Activated CD4-positive, alpha-beta T cell treated with anti-CD3 and anti-CD28 coated beads, Interleukin-2, amount 50 U/mL, for 1 hour (primary cell): Measurements from ENCODE around the gene ARRB2.
"Not testable (repeated sequence)": the region's sequence is repeated elsewhere in the genome, so short reads cannot be mapped to it uniquely, and the experiment has no call there.

Experiments
- DNase-seq: peaks from one replicate; pipeline ENCODE4 v3.0.0-alpha.2; 2020

ARRB2 gene

DNA sequence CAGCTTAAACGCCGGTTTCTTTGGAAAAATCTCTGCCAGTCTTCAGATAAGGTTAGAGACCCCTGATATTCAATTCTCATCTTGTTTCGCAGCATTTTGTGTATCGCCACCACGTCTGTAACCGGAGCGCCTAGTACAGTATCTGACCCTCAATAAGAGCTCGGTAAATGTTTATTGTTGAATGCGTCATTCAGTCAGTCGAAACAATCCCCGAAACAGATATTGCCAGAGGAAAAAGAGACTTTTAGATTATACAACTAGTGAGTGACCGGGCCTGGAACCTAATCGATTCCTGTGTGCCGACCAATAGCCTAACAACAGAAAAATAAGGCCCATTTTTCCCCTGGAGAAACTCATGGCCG, 7.1 kb upstream of the ARRB2 start:
- no peak for DNase-seq

- not testable (repeated sequence) for DNase-seq
Measured at GRCh38 chr17:4704574-4704907, 5.9 kb upstream of the ARRB2 start.

DNA sequence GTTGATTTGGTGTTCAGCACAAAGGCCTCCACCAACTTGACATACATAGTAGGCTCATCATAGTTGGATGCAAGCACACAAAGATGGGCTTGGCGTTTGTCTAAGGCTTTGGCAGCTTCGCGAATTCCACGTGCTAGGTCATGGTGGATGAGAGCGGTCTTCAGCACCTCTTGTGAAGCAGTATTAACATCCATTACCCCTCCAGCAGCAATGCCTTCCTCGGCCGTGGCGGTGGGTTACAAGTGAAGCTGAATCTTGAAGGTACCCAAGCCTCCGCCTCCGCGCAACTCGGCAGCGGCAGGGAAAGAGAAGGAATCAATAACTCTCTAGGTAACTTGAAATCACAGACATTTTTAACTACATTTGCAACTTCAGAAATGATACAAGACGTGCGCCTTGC, 5.4 kb upstream of the ARRB2 start:
- no peak for DNase-seq

DNA sequence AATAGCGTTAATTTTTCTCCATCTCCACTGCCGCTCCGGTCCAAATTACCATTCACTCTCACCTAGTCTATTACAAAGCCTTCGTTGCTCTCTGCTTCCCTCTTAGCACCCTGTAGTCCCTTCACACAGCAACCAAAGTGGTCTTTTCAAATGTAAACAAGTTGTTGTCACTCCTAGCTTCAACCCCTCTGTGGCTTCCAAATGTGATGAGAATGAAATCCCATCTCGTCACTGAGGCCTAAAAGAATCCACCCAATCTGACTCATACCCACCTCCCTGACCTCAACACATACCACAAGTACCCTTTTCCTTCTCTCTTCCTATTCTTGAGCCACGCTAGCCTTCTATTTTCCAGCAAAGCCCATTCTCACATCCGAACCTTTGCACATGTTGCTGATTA, 4.3 kb upstream of the ARRB2 start:
- no peak for DNase-seq

DNA sequence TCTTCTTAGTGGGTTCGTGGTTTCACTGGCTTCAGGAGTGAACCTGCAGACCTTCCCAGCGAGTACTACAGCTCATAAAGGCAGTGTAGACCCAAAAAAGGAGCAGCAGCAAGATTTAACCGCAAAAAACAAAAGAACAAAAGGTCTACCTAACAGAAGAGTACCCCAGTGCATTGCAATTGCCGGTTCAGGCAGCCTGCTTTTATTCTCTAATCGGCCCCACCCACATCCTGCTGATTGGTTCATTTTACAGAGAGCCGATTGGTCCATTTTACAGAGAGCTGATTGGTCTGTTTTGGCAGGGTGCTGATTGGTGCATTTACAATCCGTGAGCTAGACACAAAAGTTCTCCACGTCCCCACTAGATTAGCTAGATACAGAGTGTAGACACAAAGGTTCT, 2.0 kb upstream of the ARRB2 start:
- DNase-seq: peak; percentile 52

DNA sequence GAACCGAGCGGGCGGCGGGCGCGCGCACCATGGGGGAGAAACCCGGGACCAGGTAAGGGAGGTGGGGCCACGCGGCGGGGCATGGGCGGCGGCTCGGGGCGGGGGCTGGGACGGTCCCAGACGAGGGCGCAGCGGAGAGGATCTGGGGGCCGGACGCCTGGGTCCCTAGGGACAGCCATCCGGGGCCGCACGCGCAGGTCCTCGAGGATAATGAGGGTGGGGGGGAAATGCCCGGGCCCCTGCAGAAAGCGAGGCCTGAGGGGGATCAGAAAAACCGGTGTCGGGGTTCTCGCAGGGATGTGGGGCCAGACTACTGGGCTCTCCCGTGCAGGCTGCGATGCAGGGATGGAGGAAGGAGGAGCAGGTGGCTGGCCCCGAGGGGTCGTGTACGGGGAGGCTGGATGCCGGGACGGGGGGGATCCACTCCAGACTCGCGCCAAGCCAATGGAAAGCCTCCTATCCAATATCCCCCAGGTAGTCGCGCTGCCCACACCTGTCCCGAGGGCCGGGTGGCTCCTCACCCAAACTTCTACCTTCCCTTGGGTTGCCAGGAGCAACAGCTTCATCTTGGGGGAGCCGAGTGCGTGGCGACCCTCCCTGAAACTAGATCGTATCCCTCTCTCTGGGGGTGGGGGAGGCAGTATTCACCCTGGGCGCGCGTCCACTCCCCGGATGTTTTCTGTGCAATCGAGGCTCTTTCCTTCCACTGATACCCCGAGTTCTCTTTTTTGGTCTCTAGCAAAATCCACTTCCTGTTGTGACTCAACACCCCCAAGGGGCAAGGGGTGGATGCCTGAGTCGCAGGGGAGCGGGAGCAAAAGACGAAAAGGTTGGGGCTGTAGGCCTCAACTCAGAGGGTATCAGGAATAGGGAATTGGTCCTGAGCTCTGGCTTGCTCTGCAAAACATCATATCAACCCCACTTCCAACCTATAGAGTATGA, 532 bp downstream of the ARRB2 start:
- peak; percentile 44 for DNase-seq

DNA sequence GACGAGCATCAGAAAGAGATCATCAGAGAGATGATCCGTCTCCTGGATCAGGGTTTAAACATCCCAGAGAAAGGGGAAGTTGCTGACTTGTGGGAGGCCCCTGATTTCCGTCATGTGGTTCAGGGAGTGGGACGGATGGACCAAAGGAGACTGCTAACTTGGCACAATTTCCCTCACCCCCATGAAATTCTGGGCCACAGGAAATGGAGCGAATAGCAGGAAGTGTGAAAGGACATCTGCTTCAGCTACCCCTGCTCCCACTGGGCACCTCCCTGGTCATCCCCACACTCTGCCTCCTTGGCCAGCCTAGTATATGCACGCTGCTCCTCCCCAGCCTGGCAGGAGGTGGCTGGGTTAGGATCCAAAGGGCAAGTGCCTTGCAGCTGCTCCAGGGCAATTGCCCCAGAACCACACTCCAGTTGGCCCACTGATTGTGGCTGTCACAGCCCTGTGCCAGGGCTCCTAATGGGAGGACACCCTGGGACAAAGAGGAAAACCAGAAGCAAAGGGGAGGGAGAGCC, 1.3 kb downstream of the ARRB2 start:
- DNase-seq: no peak

GRCh38 chr17:4712526-4712925, 2.1 kb downstream of the ARRB2 start:
- DNase-seq: no peak

DNA sequence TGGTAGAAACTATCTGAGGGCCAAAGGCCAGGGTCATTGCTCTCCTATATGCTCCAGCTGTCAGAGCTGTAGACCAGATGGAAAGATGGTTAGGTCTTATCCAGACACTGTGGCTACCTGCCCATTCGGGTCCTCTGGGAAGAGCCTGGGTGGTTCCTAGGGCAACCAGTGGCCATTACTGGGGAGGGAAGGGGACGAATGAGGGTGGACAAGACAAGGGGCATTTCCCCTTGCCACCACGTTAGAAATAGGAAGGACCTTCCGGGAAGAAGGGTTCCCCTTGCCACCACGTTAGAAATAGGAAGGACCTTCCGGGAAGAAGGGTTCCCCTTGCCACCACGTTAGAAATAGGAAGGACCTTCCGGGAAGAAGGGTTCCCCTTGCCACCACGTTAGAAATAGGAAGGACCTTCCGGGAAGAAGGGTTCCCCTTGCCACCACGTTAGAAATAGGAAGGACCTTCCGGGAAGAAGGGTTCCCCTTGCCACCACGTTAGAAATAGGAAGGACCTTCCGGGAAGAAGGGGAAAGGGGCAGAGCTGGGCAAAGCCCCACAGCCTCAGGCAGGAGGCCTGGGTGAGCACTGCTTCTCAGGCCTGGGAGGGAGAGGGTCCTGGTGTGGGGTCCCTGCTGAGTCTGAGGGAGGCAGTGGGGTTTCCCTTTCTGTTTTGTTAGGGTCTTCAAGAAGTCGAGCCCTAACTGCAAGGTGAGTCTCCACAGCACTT, 4.1 kb downstream of the ARRB2 start:
- DNase-seq: not testable (repeated sequence)

GRCh38 chr17:4715063-4715744, 4.8 kb downstream of the ARRB2 start:
- DNase-seq: peak; percentile 49

- DNase-seq: no peak
Measured at GRCh38 chr17:4716081-4716480, 5.6 kb downstream of the ARRB2 start.

- DNase-seq: no peak
Measured at GRCh38 chr17:4717791-4718190, 7.4 kb downstream of the ARRB2 start.

DNA sequence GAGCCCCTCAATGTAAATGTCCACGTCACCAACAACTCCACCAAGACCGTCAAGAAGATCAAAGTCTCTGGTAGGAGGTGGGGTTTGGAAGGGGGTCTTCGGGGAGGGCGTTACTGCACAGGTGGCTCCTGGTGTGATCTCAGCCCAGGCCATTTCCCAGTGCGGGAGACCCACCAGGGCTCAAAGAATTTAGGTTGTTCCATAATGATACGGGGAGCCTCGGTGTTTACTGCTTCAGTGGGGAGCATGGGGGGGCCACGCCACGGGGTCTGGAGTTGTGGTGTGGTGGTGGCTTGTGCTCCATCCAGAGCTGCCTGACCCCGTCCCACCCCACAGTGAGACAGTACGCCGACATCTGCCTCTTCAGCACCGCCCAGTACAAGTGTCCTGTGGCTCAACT, 7.8 kb downstream of the ARRB2 start:
- DNase-seq: no peak

GRCh38 chr17:4719146-4719545, 8.7 kb downstream of the ARRB2 start:
- DNase-seq: no peak

DNA sequence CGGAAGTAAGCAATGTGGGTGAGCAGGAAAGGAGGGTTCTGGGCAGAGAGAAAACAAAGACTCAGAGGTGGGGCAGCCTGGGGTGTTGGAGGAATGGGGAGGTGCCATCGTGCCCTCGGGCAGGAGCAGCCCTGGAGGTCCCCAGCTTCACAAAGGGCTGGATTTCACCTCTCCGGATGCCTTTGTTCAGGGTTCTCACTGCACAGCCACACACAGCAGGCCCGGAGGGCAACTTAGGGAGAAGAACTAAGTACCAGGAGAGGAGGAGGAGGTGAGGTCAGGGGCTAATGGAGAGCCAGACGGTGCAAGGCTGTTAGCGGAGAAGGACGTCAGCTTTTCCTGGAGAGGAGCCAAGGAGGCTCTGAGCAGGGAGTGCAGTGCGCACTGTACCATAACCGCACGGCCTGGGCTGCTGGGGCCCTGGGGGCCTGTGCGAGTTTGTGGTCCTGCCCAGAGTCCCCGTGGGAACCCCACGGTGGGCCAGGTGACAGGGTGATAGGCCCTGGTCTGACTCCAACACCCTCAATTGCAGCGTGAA, 9.3 kb downstream of the ARRB2 start:
- no peak for DNase-seq

- DNase-seq: no peak
Measured at GRCh38 chr17:4720787-4721186, 10.4 kb downstream of the ARRB2 start.

DNA sequence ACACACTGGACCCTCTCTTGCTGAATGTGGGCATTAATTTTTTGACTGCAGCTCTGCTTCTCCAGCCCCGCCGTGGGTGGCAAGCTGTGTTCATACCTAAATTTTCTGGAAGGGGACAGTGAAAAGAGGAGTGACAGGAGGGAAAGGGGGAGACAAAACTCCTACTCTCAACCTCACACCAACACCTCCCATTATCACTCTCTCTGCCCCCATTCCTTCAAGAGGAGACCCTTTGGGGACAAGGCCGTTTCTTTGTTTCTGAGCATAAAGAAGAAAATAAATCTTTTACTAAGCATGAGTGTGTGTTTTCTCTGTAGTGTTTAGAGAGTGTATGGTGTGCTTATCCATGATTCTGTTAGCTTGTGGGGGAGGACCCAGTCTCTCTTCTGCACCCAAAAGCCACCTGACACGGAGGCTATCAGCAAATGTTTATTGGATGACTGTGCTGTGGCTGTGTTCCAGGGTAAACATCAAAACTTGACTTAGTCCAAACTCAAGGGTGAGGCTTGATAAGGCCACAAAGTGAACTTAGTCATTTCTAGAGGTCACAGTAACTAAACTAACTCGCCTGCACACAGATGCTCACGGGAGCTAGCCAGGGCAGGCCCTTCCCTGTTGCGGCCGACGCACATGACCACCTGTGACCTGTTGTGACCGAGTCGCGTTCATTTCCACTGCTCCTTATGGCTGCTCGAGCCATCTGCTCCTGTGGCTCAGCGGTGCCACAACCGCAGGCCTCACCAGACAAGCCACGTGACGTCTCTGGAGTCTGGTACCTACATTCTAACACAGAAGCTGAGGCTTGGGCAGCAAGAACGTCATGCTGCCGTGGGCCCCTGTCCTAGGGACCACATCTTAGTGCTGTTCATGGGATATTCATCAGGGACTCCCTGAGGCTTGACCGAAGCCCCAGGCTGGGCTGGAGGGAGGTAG, 11.0 kb downstream of the ARRB2 start:
- DNase-seq: no peak

- DNase-seq: no peak
Measured at GRCh38 chr17:4722678-4723240, 12.3 kb downstream of the ARRB2 start.

GRCh38 chr17:4724650-4725049, 14.2 kb downstream of the ARRB2 start:
- no peak for DNase-seq

- DNase-seq: no peak
Measured at GRCh38 chr17:4725646-4726310, 15.3 kb downstream of the ARRB2 start.

- DNase-seq: no peak
Measured at GRCh38 chr17:4728124-4728523, 17.7 kb downstream of the ARRB2 start.
